ENCODE measurements around the gene SYT15. TPM values are rescaled to one million over a fixed set of nuclear protein-coding genes. Genes with fewer than 3 reads are reported as not detected.

Gene SYT15
- total and polyA plus RNA-seq, 2 of the 4 experiments (the other 2 are of a cell fraction): 0.54 to 0.68 TPM

DNA sequence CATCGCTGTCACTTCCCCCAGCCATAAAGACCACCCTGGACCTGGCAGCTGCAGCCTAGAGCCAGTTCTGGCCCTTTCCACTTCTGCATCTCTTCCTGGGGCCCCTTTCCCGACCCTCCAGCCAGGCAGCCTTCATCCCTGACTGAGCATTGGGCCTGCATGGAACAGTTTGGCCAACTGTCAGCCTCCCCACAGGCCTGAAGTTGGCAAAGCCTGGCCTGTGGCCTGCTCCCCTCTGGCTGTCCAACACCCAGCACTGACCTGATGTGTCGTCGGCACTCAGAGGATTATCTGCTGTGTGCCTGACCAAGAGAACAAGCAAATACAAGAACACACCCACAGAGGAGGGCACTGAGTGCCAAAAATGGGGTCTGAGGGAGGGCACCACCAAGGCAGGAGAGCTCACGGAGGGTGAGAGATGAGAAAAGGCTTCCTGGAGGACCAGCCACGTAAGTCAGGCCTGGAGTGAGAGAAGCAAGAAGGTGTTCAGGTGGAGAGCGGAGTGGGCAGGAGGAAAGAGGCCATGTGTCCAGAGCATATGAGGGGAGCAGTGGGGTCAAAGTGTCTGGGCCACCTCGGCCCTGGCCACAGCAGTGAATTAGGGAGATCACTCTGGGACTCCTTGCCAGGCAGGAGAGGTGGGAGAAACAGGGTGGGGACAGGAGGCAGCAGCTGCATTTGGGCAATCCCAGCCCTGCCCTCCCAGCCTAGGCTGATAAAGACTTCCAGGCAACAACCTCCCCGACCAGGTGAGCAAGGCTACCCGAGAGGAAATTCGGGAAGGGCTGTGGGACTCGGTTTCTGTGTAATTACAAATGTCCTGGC, 27.0 kb upstream of the SYT15 start:
- ATAC-seq (ENCODE audit: low read depth): no peak
- no peaks in the 10 kb centered on the region; the same call in 1 of the 2 replicates for H3K4me1 ChIP-seq (ENCODE audit: control insufficient read depth, insufficient read depth, low read length)
- no peak overlapping the region for H3K4me3 ChIP-seq (ENCODE audit: insufficient read depth, low read depth, low read length)
- no peak overlapping the region for H3K14ac ChIP-seq (replicated peaks; ENCODE audit: low read depth, low read length)
- no peak overlapping the region for H2BK20ac ChIP-seq (ENCODE audit: low read depth, low read length)
- no peak overlapping the region for H2AK5ac ChIP-seq (ENCODE audit: low read depth, low read length)
- CTCF ChIA-PET: no interaction called here
- peak overlapping the region; percentile 24 for H2AK9ac ChIP-seq (replicated peaks; ENCODE audit: low read depth, low read length, poor library complexity)
- no peak overlapping the region for H3K56ac ChIP-seq (ENCODE audit: extremely low read depth, insufficient read depth, low read length)
- no peak overlapping the region for H2BK15ac ChIP-seq (ENCODE audit: low read depth, low read length)
- intact Hi-C loops (cut with micrococcal nuclease): no loop called here
- H3K18ac ChIP-seq (ENCODE audit: low read depth, low read length): no peak overlapping the region
- H4K5ac ChIP-seq (ENCODE audit: low read depth, low read length): no peak overlapping the region
- dilution Hi-C loops (cut with HindIII; ENCODE audit: low sequenced_read_pairs, unreplicated experiment): no loop called here
- H2BK120ac ChIP-seq (ENCODE audit: low read depth, low read length): no peak overlapping the region
- TF ChIP-seq MXI1 (IDR thresholded peaks at IDR 0.05; ENCODE audit: borderline replicate concordance, low read depth, low read length) (no peak), NFE2L2 (IDR thresholded peaks at IDR 0.05; ENCODE audit: low read depth, low read length) (no peak), MAZ (IDR thresholded peaks at IDR 0.05; ENCODE audit: borderline replicate concordance, low read depth, low read length) (no peak), BHLHE40 (IDR thresholded peaks at IDR 0.05; ENCODE audit: low read depth, low read length) (no peak), CEBPB (IDR thresholded peaks at IDR 0.05; ENCODE audit: low read depth, low read length) (no peak), POLR2A (IDR thresholded peaks at IDR 0.05; ENCODE audit: low read depth, low read length) (no peak), SMC3 (IDR thresholded peaks at IDR 0.05; ENCODE audit: low read depth, low read length) (no peak), RCOR1 (IDR thresholded peaks at IDR 0.05; ENCODE audit: insufficient replicate concordance, low read length) (no peak), RAD21 (IDR thresholded peaks at IDR 0.05; ENCODE audit: low read length) (no peak), MAFK (IDR thresholded peaks at IDR 0.05; ENCODE audit: low read depth, low read length) (no peak), ELK1 (IDR thresholded peaks at IDR 0.05; ENCODE audit: borderline replicate concordance, low read depth, low read length) (no peak), FOS (IDR thresholded peaks at IDR 0.05; ENCODE audit: low read depth, low read length) (no peak)
- TF ChIP-seq, protein P1, sequence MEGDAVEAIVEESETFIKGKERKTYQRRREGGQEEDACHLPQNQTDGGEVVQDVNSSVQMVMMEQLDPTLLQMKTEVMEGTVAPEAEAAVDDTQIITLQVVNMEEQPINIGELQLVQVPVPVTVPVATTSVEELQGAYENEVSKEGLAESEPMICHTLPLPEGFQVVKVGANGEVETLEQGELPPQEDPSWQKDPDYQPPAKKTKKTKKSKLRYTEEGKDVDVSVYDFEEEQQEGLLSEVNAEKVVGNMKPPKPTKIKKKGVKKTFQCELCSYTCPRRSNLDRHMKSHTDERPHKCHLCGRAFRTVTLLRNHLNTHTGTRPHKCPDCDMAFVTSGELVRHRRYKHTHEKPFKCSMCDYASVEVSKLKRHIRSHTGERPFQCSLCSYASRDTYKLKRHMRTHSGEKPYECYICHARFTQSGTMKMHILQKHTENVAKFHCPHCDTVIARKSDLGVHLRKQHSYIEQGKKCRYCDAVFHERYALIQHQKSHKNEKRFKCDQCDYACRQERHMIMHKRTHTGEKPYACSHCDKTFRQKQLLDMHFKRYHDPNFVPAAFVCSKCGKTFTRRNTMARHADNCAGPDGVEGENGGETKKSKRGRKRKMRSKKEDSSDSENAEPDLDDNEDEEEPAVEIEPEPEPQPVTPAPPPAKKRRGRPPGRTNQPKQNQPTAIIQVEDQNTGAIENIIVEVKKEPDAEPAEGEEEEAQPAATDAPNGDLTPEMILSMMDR (conservative IDR thresholded peaks at IDR 0.05; ENCODE audit: low read depth, low read length): no peak
- H3K4ac ChIP-seq (ENCODE audit: low read depth, low read length): no peak overlapping the region
- no peak overlapping the region for H3K4me2 ChIP-seq (ENCODE audit: low read depth, low read length)
- H3K9me3 ChIP-seq (ENCODE audit: control insufficient read depth, insufficient read depth, low read length): no peaks in the 10 kb centered on the region
- no peak overlapping the region for H2BK5ac ChIP-seq (ENCODE audit: low read depth, low read length, poor library complexity, severe bottlenecking)
- H3K9me1 ChIP-seq (ENCODE audit: insufficient read depth, low read length): peaks cover 3% of the 10 kb centered on the region; the same call in 1 of the 2 replicates
- no peak overlapping the region for H3K9ac ChIP-seq (ENCODE audit: low read depth, low read length)
- no peaks in the 10 kb centered on the region for H3K79me1 ChIP-seq (ENCODE audit: low read depth in 1 of 2, low read length in 2 of 2)
- peaks cover 40% of the 10 kb centered on the region for H3K27me3 ChIP-seq (ENCODE audit: control insufficient read depth, insufficient read depth, low read length)
- in situ Hi-C loops (cut with MboI; ENCODE audit: low sequenced_read_pairs): no loop called here
- H3K27ac ChIP-seq (ENCODE audit: insufficient read depth, low read length): no peak overlapping the region
- no peak for DNase-seq
- no peak overlapping the region for H4K8ac ChIP-seq (ENCODE audit: low read depth in 2 of 2, low read length in 2 of 2)
- POLR2A ChIA-PET (ENCODE audit: unreplicated experiment): no interaction called here
- no peak overlapping the region for H3K23ac ChIP-seq (ENCODE audit: low read depth, low read length)
- no peaks in the 10 kb centered on the region for H3K36me3 ChIP-seq (ENCODE audit: control insufficient read depth, insufficient read depth, low read length)
- H2AFZ ChIP-seq (replicated peaks; ENCODE audit: low read length, poor library complexity): peak overlapping the region; percentile 54
- no peaks in the 10 kb centered on the region for H4K20me1 ChIP-seq (ENCODE audit: insufficient read depth, low read length)
- BruUV-seq (replicated peaks): no TSS peak
- no peak overlapping the region for H4K91ac ChIP-seq (ENCODE audit: insufficient read depth, low read depth, low read length)
- 58% methylated on average over 8 of the region's 12 CpGs; no CpG with 5 or more reads in 1 of the 2 experiments for WGBS, 2 experiments (ENCODE audit: extremely low coverage in 2 of 2, insufficient read length in 1 of 2)

All from IMR-90 (cell line).